GM10266 (cell line): ENCODE measurements around the gene SUMO1.

Source experiments
- DNase-seq: peaks from one replicate; pipeline ENCODE4 v3.0.0; 2012; ENCODE audit errors: extremely low spot score
- CTCF ChIP-seq: IDR thresholded peaks from 2 replicates; pipeline ENCODE4 v1.5.1; 2012; ENCODE audit warnings: mild to moderate bottlenecking, low read depth; ENCODE audit not compliant: control insufficient read depth, insufficient read depth; ENCODE audit errors: missing control alignments

The SUMO1 gene

GRCh38 chr2:202221873-202222272 lies 16.5 kb downstream of the SUMO1 start:
- no peak for DNase-seq
- no peak for TF ChIP-seq CTCF

- no peak for TF ChIP-seq CTCF
Measured at GRCh38 chr2:202215179-202215578, 23.2 kb downstream of the SUMO1 start.

GRCh38 chr2:202208526-202208925 lies 29.9 kb downstream of the SUMO1 start:
- TF ChIP-seq CTCF, result no peak
- DNase-seq, result no peak

More at GRCh38 chr2:202215179-202215578, 23.2 kb downstream of the SUMO1 start:
- DNase-seq, result no peak

- TF ChIP-seq CTCF, result no peak
- DNase-seq, result no peak
Measured at GRCh38 chr2:202204855-202205254, 33.5 kb downstream of the SUMO1 start.

GRCh38 chr2:202203348-202203747 lies 35.0 kb downstream of the SUMO1 start:
- TF ChIP-seq CTCF, result no peak
- no peak for DNase-seq

- DNase-seq, result no peak
- TF ChIP-seq CTCF, result no peak
Measured at GRCh38 chr2:202201220-202202160, 36.9 kb downstream of the SUMO1 start.

GRCh38 chr2:202196727-202197126 lies 41.7 kb downstream of the SUMO1 start:
- no peak for DNase-seq
- no peak for TF ChIP-seq CTCF
